HG02981 (cell line): Measurements from ENCODE around the gene USP40.

Experiments used
- ATAC-seq: cut with Tn5 transposase; IDR thresholded peaks from one replicate; pipeline ENCODE4 v1.9.1; 2021; ENCODE audit warnings: mild to moderate bottlenecking, moderate library complexity; ENCODE audit not compliant: unreplicated experiment

USP40 gene

DNA sequence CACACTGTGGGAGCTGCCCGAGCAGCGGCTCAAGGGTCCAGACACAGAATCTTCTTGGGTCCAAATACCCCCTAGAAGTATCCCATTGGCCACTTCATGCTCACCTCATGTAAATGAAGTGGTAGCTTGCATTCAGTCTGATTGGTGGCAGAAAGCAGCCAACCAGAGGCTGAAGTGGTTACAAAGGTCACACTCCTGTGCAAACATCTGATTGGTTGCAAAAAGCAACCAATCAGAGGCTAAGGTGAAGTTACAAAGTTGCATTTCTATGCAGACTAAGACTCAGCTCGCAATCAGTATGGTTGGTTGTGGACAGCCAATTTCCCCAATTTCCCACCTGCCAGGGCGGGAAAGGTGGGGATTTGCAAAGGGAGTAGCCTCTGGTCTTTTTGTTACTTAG is 118.0 kb downstream of the USP40 start:
- ATAC-seq = no peak

- ATAC-seq = no peak
These were observed 118.4 kb downstream of the USP40 start for GRCh38 chr2:233448220-233448559.

DNA sequence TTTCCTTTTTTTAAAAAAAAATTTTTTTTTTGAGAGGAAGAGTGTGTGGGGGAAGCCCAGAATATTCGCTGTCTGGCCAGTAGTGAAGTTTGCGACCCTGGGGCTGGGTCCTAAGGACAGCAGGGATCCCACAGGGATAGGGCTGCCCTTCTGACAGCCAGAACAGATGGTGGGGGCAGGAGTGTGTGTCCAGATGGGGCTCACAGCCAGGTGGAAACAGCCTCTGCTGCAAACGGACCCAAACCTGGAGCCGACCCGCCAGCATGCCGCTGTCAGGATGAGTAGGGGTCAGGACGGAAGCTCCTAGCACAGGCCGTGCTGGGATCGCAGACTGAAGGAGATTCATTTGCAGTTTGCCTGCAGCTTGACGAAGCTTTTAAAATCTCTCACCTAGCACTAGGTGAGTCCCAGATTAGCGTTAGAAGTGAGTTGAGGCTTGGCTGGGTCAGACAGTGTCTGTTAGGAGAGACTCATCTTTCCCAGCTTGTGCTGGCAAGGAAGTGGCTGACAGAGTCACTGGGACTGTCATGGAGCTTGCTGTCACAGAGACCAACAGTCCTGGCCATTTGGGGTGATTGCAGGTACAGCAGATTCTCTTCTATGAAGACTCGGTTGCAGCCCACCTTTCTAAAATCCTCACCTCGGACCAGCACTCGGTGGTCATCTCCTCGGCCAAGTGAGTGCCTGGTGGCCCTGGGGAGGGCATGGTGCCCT is 118.9 kb downstream of the USP40 start:
- ATAC-seq = no peak

GRCh38 chr2:233446606-233447305 is 119.8 kb downstream of the USP40 start:
- ATAC-seq = no peak

DNA sequence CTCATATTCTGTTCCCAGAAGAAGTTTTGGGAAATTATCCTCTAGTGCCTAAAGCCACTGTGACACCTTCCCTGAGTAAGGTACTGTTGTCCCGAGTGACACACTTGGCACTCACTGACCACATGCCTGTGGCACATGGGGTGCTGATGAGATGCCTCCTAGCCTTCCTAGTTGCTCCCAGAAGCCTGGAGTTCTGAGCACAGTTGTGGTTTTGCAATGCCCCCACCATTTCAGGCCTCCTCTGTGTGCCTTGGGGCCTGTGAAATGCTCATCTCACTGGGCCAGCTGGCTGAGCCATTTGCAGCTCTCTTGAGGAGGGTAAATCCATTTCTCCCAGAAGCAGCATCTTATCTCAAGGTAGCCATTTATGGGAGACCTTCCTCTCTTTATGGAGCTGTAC is 120.5 kb downstream of the USP40 start:
- no peak for ATAC-seq

- no peak for ATAC-seq
These were observed 121.3 kb downstream of the USP40 start for GRCh38 chr2:233445152-233445830.

DNA sequence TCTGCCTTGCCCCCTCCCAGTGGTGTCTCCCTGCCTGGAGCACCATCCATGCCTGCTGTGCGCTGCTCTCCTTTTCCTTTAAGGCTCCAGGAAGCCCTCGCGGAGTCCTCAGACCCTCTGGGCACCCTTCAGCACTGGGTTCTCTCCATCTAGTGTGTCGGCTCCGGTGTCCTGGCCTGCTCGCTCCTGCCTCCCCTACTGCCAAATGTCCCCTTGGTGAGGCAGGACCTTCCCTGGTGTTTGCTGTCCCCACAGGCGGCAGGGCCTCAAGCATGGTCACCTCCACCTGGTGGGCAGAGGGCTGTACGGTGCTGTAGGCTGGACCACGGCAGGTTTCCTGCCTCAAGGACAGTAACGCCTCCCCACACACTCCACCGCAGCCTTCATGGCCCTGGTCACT is 122.1 kb downstream of the USP40 start:
- no peak for ATAC-seq

DNA sequence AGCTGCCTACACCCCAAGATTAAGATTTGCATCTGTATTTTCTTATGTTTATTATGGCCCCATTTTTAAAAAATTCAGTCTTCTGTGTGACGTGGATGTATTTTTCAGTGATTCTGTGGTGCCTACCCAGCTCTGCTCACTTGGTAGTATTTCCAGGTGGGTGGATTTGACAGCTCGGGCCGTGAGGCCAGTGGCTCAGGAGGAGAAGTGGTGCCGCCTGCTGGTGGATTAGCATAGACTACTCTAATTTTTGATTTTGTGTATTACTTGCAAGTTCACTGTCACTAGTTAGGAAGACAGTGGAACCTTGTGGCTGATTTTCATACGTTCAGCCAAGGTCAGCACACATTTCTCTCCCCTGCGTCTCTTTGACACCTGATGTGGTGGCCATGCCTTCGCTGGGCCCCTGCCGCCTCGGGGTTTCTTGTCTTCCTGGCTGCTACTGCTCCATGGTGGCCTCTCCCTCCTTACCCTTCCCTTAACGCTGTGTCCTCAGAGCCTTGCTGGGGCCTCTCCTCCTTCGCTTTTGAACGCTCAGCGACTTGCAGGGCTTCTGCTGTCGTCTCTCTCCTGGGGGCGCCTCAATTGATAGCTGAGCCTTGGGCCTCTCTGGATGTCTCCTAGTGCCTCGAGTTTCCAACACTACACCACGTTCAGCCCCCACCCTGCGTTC is 122.9 kb downstream of the USP40 start:
- no peak for ATAC-seq

GRCh38 chr2:233442028-233442310 is 124.6 kb downstream of the USP40 start:
- no peak for ATAC-seq

DNA sequence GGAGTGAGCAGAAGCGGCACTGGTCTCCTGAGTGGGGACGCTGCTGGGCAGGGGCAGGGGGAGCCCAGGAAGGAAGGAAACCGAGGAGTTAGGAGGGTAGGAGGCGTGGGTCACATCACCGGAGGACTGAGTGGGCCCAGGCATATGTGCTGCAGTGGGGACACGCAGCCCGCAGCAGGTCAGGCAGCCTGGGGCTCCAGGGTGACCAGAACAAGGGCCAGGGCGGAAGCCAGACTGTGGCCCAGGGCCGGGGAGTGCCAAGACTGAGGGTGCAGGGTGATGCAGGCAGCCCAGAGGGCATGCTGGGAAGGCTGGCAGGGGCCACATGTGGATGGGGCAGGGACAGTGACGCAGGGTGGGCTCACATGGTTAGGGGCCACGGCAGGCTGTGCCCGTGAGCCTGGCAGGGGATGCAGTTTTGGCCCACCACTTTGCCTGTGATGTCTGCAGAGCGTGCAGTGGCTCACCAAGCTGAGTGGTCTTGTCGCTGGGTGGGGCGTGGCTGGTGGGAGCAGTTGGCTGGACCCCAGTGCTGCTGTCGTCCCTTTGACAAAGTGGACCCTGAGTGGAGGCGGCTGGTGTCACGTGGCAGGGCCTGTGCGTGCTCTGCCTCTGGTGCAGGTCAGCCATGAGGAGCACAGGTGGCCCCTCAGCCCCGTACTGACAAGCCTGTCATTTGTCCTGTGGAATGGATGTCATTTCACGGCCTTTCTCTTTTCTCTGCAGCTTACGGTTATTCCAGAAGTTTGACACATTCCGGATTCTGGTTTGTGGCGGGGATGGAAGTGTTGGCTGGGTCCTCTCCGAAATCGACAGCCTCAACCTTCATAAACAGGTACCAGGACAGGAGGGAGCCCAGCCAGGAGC is 125.2 kb downstream of the USP40 start:
- no peak for ATAC-seq

DNA sequence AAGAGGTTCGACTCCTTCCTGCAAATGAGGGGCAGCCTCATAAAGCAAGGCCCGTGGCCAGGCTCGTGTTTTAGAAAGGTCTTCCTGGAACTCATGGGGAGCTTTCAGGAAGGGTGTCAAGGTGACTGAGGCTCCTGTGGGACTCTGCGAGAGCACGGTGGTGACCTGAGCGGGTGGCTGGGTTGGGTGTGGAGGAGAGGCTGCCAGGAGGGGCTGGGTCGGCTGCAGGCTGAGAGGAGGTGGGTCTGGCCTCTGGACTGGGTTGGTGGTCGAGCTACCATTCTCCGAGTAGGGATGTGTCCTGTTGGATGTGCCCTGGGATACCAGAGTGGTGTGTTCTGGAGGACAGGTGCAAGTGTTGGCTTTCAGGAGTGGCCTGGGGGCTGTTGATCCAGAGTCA is 125.9 kb downstream of the USP40 start:
- no peak for ATAC-seq

- no peak for ATAC-seq
These were observed 126.3 kb downstream of the USP40 start for GRCh38 chr2:233440314-233440713.

DNA sequence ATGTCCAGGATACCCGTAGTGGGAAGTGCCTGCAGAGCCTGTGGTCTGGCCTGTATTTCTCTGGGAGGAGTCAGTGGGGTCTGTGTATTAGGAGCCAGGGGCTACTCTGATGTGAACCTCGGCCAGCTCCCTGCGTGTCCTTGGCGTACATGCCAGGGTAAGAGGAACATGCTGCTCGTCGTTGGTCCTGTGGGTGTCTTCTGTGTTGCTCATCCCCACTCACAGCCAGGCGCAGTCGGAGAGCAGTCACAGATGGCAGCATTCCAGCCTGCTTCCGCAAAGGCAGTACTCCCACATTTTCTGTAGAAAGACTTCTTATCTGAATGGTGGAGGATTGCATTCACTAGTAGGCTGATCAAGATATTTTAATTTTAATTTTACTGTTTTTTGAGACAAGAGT is 127.4 kb downstream of the USP40 start:
- no peak for ATAC-seq

- no peak for ATAC-seq
These were observed 127.9 kb downstream of the USP40 start for GRCh38 chr2:233438573-233439147.

GRCh38 chr2:233437439-233437955 is 129.1 kb downstream of the USP40 start:
- no peak for ATAC-seq

GRCh38 chr2:233436691-233437438 is 129.7 kb downstream of the USP40 start:
- ATAC-seq = no peak

GRCh38 chr2:233436191-233436581 is 130.4 kb downstream of the USP40 start:
- ATAC-seq = no peak

GRCh38 chr2:233435436-233436190 is 131.0 kb downstream of the USP40 start:
- ATAC-seq = no peak
